ENCODE data around the gene WWTR1. TPM values are rescaled to one million over a fixed set of nuclear protein-coding genes. Genes with fewer than 3 reads are reported as not detected.

Gene WWTR1
- total and polyA plus RNA-seq, 2 experiments from 2014 or later = 25.1 to 26.2 TPM

DNA sequence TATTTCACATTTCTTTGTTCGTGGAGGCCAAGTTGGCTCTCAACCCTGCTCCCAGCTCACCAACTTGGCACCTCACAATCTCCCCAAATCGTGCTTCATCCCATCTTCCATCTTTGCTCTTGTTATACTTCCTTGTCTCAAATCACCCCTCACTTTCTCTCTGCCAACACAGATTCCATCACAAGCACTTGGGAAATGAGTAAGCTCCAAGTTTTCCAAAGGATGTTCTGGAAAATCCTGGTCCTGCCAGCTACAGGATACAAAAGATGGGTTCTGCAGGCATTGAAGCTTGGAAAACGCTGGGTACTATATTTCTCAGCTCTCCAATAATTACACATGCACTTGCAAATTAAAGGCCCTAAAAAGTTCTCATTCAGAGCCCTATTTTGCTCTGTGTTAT is 187.4 kb downstream of the WWTR1 start (continued):
- TF ChIP-seq, protein P1, sequence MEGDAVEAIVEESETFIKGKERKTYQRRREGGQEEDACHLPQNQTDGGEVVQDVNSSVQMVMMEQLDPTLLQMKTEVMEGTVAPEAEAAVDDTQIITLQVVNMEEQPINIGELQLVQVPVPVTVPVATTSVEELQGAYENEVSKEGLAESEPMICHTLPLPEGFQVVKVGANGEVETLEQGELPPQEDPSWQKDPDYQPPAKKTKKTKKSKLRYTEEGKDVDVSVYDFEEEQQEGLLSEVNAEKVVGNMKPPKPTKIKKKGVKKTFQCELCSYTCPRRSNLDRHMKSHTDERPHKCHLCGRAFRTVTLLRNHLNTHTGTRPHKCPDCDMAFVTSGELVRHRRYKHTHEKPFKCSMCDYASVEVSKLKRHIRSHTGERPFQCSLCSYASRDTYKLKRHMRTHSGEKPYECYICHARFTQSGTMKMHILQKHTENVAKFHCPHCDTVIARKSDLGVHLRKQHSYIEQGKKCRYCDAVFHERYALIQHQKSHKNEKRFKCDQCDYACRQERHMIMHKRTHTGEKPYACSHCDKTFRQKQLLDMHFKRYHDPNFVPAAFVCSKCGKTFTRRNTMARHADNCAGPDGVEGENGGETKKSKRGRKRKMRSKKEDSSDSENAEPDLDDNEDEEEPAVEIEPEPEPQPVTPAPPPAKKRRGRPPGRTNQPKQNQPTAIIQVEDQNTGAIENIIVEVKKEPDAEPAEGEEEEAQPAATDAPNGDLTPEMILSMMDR (conservative IDR thresholded peaks at IDR 0.05; ENCODE audit: low read depth in 2 of 2) = no peak
- TF ChIP-seq JUNB (IDR thresholded peaks at IDR 0.05; ENCODE audit: unreplicated experiment) (no peak), EZH2phosphoT487 (IDR thresholded peaks at IDR 0.05; ENCODE audit: unreplicated experiment) (no peak), ZNF114 (CRISPR knock-in tag; IDR thresholded peaks at IDR 0.05) (no peak), STAT1 (IDR thresholded peaks at IDR 0.05; ENCODE audit: unreplicated experiment) (no peak), POLR2AphosphoS5 (IDR thresholded peaks at IDR 0.05; ENCODE audit: low read depth) (no peak), CREB1 (CRISPR knock-in tag; IDR thresholded peaks at IDR 0.05; ENCODE audit: low read depth) (no peak), EZH2 (IDR thresholded peaks at IDR 0.05; ENCODE audit: low read depth, unreplicated experiment) (no peak), ZNF331 (CRISPR knock-in tag; IDR thresholded peaks at IDR 0.05; ENCODE audit: low read depth) (no peak)
- TF ChIP-seq, protein P2, sequence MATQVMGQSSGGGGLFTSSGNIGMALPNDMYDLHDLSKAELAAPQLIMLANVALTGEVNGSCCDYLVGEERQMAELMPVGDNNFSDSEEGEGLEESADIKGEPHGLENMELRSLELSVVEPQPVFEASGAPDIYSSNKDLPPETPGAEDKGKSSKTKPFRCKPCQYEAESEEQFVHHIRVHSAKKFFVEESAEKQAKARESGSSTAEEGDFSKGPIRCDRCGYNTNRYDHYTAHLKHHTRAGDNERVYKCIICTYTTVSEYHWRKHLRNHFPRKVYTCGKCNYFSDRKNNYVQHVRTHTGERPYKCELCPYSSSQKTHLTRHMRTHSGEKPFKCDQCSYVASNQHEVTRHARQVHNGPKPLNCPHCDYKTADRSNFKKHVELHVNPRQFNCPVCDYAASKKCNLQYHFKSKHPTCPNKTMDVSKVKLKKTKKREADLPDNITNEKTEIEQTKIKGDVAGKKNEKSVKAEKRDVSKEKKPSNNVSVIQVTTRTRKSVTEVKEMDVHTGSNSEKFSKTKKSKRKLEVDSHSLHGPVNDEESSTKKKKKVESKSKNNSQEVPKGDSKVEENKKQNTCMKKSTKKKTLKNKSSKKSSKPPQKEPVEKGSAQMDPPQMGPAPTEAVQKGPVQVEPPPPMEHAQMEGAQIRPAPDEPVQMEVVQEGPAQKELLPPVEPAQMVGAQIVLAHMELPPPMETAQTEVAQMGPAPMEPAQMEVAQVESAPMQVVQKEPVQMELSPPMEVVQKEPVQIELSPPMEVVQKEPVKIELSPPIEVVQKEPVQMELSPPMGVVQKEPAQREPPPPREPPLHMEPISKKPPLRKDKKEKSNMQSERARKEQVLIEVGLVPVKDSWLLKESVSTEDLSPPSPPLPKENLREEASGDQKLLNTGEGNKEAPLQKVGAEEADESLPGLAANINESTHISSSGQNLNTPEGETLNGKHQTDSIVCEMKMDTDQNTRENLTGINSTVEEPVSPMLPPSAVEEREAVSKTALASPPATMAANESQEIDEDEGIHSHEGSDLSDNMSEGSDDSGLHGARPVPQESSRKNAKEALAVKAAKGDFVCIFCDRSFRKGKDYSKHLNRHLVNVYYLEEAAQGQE (IDR thresholded peaks at IDR 0.05; ENCODE audit: unreplicated experiment) = no peak
- TF ChIP-seq, protein P3, sequence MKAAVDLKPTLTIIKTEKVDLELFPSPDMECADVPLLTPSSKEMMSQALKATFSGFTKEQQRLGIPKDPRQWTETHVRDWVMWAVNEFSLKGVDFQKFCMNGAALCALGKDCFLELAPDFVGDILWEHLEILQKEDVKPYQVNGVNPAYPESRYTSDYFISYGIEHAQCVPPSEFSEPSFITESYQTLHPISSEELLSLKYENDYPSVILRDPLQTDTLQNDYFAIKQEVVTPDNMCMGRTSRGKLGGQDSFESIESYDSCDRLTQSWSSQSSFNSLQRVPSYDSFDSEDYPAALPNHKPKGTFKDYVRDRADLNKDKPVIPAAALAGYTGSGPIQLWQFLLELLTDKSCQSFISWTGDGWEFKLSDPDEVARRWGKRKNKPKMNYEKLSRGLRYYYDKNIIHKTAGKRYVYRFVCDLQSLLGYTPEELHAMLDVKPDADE (IDR thresholded peaks at IDR 0.05) = no peak

DNA sequence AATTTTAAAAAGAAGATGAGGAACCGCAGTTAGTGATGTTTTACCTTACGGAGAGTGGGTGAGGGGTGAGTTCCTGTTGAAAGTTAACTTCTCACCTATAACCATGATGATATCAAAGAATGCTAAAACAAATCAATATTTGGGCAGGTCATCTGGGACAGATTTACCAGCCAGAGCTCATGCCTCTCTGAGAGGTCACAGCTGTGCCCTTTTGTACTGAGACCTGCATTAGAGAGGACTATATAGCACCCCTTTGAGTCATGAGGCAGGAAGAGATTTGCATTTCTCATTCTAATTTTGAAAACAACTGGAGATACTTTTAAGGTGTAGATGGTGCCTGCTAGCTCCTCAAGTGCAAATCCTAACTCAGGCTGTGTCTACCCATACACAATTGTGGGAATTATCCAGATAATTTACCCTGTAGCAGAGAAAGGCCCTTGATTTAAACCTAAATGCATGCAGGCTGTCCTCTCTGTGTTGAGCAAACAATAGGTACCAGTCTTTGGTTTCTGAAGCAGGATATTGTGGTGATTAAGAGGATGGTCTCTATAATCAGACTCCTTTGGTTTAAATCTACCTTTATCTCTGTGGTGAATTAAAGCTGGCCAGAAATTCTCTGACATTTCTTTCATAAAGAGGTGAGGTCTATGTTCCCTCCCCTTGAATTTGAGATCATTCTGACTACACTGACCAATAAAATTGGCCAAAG is 189.2 kb downstream of the WWTR1 start:
- H3K27ac ChIP-seq (ENCODE audit: low read depth) = no peak overlapping the region
- TF ChIP-seq, protein P4, sequence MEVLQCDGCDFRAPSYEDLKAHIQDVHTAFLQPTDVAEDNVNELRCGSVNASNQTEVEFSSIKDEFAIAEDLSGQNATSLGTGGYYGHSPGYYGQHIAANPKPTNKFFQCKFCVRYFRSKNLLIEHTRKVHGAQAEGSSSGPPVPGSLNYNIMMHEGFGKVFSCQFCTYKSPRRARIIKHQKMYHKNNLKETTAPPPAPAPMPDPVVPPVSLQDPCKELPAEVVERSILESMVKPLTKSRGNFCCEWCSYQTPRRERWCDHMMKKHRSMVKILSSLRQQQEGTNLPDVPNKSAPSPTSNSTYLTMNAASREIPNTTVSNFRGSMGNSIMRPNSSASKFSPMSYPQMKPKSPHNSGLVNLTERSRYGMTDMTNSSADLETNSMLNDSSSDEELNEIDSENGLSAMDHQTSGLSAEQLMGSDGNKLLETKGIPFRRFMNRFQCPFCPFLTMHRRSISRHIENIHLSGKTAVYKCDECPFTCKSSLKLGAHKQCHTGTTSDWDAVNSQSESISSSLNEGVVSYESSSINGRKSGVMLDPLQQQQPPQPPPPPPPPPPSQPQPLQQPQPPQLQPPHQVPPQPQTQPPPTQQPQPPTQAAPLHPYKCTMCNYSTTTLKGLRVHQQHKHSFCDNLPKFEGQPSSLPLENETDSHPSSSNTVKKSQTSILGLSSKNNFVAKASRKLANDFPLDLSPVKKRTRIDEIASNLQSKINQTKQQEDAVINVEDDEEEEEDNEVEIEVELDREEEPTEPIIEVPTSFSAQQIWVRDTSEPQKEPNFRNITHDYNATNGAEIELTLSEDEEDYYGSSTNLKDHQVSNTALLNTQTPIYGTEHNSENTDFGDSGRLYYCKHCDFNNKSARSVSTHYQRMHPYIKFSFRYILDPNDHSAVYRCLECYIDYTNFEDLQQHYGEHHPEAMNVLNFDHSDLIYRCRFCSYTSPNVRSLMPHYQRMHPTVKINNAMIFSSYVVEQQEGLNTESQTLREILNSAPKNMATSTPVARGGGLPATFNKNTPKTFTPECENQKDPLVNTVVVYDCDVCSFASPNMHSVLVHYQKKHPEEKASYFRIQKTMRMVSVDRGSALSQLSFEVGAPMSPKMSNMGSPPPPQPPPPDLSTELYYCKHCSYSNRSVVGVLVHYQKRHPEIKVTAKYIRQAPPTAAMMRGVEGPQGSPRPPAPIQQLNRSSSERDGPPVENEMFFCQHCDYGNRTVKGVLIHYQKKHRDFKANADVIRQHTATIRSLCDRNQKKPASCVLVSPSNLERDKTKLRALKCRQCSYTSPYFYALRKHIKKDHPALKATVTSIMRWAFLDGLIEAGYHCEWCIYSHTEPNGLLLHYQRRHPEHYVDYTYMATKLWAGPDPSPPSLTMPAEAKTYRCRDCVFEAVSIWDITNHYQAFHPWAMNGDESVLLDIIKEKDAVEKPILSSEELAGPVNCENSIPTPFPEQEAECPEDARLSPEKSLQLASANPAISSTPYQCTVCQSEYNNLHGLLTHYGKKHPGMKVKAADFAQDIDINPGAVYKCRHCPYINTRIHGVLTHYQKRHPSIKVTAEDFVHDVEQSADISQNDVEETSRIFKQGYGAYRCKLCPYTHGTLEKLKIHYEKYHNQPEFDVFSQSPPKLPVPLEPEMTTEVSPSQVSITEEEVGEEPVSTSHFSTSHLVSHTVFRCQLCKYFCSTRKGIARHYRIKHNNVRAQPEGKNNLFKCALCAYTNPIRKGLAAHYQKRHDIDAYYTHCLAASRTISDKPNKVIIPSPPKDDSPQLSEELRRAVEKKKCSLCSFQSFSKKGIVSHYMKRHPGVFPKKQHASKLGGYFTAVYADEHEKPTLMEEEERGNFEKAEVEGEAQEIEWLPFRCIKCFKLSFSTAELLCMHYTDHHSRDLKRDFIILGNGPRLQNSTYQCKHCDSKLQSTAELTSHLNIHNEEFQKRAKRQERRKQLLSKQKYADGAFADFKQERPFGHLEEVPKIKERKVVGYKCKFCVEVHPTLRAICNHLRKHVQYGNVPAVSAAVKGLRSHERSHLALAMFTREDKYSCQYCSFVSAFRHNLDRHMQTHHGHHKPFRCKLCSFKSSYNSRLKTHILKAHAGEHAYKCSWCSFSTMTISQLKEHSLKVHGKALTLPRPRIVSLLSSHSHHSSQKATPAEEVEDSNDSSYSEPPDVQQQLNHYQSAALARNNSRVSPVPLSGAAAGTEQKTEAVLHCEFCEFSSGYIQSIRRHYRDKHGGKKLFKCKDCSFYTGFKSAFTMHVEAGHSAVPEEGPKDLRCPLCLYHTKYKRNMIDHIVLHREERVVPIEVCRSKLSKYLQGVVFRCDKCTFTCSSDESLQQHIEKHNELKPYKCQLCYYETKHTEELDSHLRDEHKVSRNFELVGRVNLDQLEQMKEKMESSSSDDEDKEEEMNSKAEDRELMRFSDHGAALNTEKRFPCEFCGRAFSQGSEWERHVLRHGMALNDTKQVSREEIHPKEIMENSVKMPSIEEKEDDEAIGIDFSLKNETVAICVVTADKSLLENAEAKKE (CRISPR knock-in tag; IDR thresholded peaks at IDR 0.05) = peak; percentile 58; the same call in 1 of the 2 replicates
- TF ChIP-seq EZH2 (IDR thresholded peaks at IDR 0.05; ENCODE audit: low read depth, unreplicated experiment) = no peak
- TF ChIP-seq ZNF331 (CRISPR knock-in tag; IDR thresholded peaks at IDR 0.05; ENCODE audit: low read depth) = no peak
- no peak for TF ChIP-seq ZNF114 (CRISPR knock-in tag; IDR thresholded peaks at IDR 0.05)
- no peaks in the 10 kb centered on the region for H3K27me3 ChIP-seq (ENCODE audit: insufficient read depth)
- peak overlapping the region; percentile 38 for H3K4me2 ChIP-seq
- ATAC-seq (peak; percentile 58), DNase-seq (ENCODE audit: low spot score) (no peak)
- H3K27ac Mint-ChIP-seq = 0 out of 2 replicates have a peak overlapping the region, but pooled peaks have one; percentile 5
- no peaks in the 10 kb centered on the region for H3K36me3 Mint-ChIP-seq (ENCODE audit: low read depth)
- H3K4me1 ChIP-seq (ENCODE audit: insufficient read depth) = peaks cover 33% of the 10 kb centered on the region
- H2AFZ ChIP-seq = peak overlapping the region; percentile 97
- H3K9me3 Mint-ChIP-seq = no peaks in the 10 kb centered on the region
- H3K4me3 ChIP-seq = no peak overlapping the region
- H4K20me1 ChIP-seq (replicated peaks; ENCODE audit: insufficient read depth) = no peaks in the 10 kb centered on the region
- H3F3A ChIP-seq (replicated peaks; ENCODE audit: low read depth) = no peaks in the 10 kb centered on the region
- H3K4me1 Mint-ChIP-seq = peaks cover 36% of the 10 kb centered on the region
- peaks cover 5% of the 10 kb centered on the region for H3K27me3 Mint-ChIP-seq (ENCODE audit: insufficient read depth, low read depth, poor library complexity)
- H3K4me3 Mint-ChIP-seq = no peak overlapping the region
- H3K36me3 ChIP-seq (ENCODE audit: insufficient read depth) = no peaks in the 10 kb centered on the region
- H3K9me2 ChIP-seq (ENCODE audit: insufficient read depth) = no peaks in the 10 kb centered on the region; the same call in 1 of the 2 replicates
- no peaks in the 10 kb centered on the region for H3K79me2 ChIP-seq (replicated peaks; ENCODE audit: insufficient read depth)

Measured in GM23338 (cell line).